Osteocyte (in vitro differentiated cells): ENCODE data around the gene ARHGAP9. TPM values are rescaled to one million over a fixed set of nuclear protein-coding genes. Genes with fewer than 3 reads are reported as not detected.
"Not testable (repeated sequence)": the region's sequence is repeated elsewhere in the genome, so short reads cannot be mapped to it uniquely, and the experiment has no call there.

Experiments
- DNase-seq: peaks from one replicate; pipeline ENCODE4 v3.0.0; 2021; ENCODE audit warnings: mixed read lengths; ENCODE audit not compliant: unreplicated experiment; ENCODE audit errors: extremely low spot score
- H3K27ac Mint-ChIP-seq: one replicate; pipeline ENCODE4 v1.8.0; 2021; ENCODE audit warnings: mild to moderate bottlenecking, mixed read lengths; ENCODE audit not compliant: unreplicated experiment
- H3K27me3 Mint-ChIP-seq: one replicate; pipeline ENCODE4 v1.8.0; 2021; ENCODE audit warnings: mixed read lengths; ENCODE audit not compliant: unreplicated experiment
- H3K36me3 Mint-ChIP-seq: one replicate; pipeline ENCODE4 v1.8.0; 2021; ENCODE audit warnings: mixed read lengths; ENCODE audit not compliant: unreplicated experiment
- H3K4me1 Mint-ChIP-seq: one replicate; pipeline ENCODE4 v1.8.0; 2021; ENCODE audit warnings: mixed read lengths; ENCODE audit not compliant: unreplicated experiment
- H3K4me3 Mint-ChIP-seq: one replicate; pipeline ENCODE4 v1.8.0; 2021; ENCODE audit warnings: mild to moderate bottlenecking, moderate library complexity, mixed read lengths; ENCODE audit not compliant: unreplicated experiment
- H3K9me3 Mint-ChIP-seq: one replicate; pipeline ENCODE4 v1.8.0; 2021; ENCODE audit warnings: mixed read lengths; ENCODE audit not compliant: unreplicated experiment
- total RNA-seq: library from RNA; stranded (reverse); gene quantifications from 2 replicates; pipeline ENCODE4 v1.2.1, GENCODE V29; 2021
- TF ChIP-seq, protein P1 (sequence below): fragments of 200-600 bp; sonication (generic); IDR thresholded peaks from 2 replicates; pipeline ENCODE4 v1.5.0; 2021; ENCODE audit warnings: antibody characterized with exemption, mild to moderate bottlenecking, moderate library complexity

The ARHGAP9 gene
- total RNA-seq, 1 donor from 2014 or later: 1.5 TPM

DNA sequence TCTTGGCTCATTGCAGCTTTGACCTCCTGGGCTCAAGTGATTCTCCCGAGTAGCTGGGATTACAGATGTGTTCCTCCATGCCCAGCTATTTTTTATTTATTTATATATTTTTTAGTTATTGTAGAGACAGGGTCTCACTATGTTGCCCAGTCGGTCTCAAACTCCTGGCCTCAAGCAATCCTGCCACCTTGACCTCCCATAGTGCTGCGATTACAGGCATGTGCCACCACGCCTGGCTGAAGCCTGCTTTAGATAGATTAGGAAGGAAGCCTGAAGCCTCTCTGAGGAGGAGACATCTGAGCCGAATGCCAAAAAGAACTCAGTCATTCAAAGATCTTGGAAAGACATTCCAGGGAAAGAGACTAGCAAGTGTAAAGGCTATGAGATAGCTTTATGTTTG is 34.9 kb downstream of the ARHGAP9 start:
- no peaks in the 10 kb centered on the region for H3K27me3 Mint-ChIP-seq
- no peak overlapping the region for H3K4me3 Mint-ChIP-seq
- no peaks in the 10 kb centered on the region for H3K9me3 Mint-ChIP-seq
- no peak for DNase-seq
- H3K36me3 Mint-ChIP-seq: no peaks in the 10 kb centered on the region
- H3K4me1 Mint-ChIP-seq: peaks cover 3% of the 10 kb centered on the region
- TF ChIP-seq, protein P1, sequence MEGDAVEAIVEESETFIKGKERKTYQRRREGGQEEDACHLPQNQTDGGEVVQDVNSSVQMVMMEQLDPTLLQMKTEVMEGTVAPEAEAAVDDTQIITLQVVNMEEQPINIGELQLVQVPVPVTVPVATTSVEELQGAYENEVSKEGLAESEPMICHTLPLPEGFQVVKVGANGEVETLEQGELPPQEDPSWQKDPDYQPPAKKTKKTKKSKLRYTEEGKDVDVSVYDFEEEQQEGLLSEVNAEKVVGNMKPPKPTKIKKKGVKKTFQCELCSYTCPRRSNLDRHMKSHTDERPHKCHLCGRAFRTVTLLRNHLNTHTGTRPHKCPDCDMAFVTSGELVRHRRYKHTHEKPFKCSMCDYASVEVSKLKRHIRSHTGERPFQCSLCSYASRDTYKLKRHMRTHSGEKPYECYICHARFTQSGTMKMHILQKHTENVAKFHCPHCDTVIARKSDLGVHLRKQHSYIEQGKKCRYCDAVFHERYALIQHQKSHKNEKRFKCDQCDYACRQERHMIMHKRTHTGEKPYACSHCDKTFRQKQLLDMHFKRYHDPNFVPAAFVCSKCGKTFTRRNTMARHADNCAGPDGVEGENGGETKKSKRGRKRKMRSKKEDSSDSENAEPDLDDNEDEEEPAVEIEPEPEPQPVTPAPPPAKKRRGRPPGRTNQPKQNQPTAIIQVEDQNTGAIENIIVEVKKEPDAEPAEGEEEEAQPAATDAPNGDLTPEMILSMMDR: no peak
- H3K27ac Mint-ChIP-seq: no peak overlapping the region

DNA sequence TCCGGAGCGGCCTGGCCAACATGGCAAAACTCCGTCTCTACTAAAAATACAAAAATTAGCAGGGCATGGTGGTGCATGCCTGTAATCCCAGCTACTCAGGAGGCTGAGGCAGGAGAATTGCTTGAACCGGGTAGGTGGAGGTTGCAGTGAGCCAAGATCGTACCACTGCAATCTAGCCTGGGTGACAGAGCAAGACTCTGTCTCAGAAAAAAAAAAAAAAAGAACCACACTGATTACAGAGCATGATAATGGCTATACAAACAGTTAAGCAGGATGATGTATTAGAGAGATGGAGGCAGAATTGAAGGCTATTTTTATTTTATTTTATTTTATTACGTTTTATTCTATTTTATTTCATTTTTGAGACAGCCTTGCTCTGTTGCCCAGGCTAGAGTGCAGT is 35.3 kb downstream of the ARHGAP9 start:
- DNase-seq: not testable (repeated sequence)

DNA sequence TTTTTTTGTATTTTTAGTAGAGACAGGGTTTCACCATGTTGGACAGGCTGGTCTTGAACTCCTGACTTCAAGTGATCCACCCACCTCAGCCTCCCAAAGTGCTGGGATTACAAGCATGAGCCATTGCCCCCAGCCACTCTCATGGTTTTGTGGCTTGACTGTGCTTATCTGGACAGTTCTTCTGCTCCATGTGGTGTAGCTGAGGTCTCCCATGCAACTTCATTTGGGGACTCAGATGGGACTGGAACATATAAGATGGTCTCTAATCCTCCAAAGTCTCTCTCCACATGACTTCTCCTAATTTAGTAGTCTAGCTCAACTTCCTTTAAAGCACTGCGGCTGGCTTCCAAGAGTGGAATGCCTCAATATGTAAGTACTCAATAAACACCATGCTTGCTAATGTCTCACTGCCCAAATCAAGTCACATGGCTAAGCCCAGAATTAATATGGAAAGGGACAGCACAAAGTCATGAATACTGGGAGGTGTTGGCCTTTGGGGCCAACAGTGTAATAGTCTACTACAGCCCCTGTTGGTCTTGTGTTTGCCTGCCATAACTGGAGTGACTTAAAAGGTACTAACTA is 37.7 kb downstream of the ARHGAP9 start:
- Mint-ChIP-seq H3K4me1 (peaks cover 8% of the 10 kb centered on the region), H3K27ac (no peak overlapping the region), H3K36me3 (no peaks in the 10 kb centered on the region), H3K27me3 (no peaks in the 10 kb centered on the region), H3K4me3 (no peak overlapping the region), H3K9me3 (no peaks in the 10 kb centered on the region)
- no peak for DNase-seq
- TF ChIP-seq, protein P1: no peak

More for the DNA sequence above, 35.3 kb downstream of the ARHGAP9 start:
- not testable (repeated sequence) for H3K9me3 Mint-ChIP-seq, H3K4me1 Mint-ChIP-seq, H3K27ac Mint-ChIP-seq, H3K4me3 Mint-ChIP-seq, H3K36me3 Mint-ChIP-seq, H3K27me3 Mint-ChIP-seq

DNA sequence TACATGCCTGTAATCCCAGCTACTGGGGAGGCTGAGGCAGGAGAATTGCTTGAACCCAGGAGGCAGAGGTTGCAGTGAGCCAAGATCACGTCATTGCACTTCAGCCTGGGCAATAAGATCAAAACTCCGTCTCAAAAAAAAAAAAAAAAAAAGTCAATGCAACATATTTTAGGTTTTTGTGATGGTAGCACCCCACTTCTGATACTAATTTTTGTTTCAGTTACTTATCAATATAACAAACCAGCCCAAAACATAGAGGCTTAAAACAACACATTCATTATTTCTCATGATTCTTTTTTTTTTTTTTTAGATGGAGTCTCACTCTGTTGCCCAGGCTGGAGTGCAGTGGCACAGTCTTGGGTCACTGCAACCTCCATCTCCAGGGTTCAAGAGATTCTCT is 38.3 kb downstream of the ARHGAP9 start:
- H3K9me3 Mint-ChIP-seq, H3K36me3 Mint-ChIP-seq, H3K27ac Mint-ChIP-seq, H3K4me3 Mint-ChIP-seq, DNase-seq, H3K27me3 Mint-ChIP-seq, H3K4me1 Mint-ChIP-seq: not testable (repeated sequence)

DNA sequence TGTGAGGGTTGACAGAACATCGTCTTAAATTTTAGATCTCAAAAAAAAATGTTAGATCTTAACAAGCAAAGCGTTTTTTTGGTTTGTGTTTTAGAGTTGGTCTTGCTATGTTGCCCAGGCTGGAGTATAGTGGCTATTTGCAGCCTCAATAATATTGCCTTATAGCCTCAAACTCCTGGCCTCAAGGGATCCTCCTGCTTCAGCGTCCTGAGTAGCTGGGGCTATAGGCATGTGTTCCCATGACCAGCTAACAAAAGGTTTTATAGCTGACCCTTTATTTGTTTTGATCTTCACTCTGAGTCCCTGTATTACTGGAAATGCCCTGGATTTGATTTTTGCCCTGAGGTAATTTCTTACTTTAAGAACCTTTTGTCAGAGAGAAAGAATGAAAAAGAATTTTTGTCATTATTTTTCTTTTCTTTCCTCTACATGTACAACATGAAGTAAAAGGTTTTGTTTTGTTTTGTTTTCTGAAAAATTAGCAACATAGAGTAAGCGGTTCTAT is 39.9 kb downstream of the ARHGAP9 start:
- Mint-ChIP-seq H3K9me3 (no peaks in the 10 kb centered on the region), H3K27me3 (no peaks in the 10 kb centered on the region), H3K4me3 (no peak overlapping the region), H3K36me3 (no peaks in the 10 kb centered on the region), H3K27ac (peak overlapping the region; percentile 46), H3K4me1 (peaks cover 8% of the 10 kb centered on the region)
- TF ChIP-seq, protein P1: no peak
- no peak for DNase-seq

DNA sequence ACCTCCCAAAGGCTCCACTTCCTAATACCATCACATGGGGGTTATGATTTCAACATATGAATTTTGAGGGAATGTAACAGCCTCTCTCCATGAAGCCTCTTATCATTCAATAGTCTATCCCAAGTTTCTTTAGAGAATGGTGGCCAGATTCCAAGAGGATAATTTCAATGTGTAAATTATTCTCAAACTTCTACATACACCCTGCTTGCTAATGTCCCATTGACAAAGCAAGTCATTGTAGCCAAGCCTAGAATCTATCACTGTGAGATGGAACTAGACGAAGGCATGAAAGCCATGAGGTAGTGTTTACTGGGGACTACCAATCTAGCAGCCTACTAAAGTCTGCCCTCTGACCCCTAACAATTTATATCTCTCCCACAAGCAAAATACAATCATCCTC is 41.3 kb downstream of the ARHGAP9 start:
- Mint-ChIP-seq H3K27me3 (no peaks in the 10 kb centered on the region), H3K4me1 (peaks cover 8% of the 10 kb centered on the region)
- TF ChIP-seq, protein P1: no peak

More for the DNA sequence above, 41.3 kb downstream of the ARHGAP9 start:
- no peak for DNase-seq
- Mint-ChIP-seq H3K4me3 (no peak overlapping the region), H3K27ac (no peak overlapping the region), H3K36me3 (no peaks in the 10 kb centered on the region), H3K9me3 (no peaks in the 10 kb centered on the region)
